NCI-H2171 (cell line): ENCODE data around the gene LIN54.
"Not testable (repeated sequence)": the region's sequence is repeated elsewhere in the genome, so short reads cannot be mapped to it uniquely, and the experiment has no call there.

Source experiments
- DNase-seq: peaks from one replicate; lab custom pipeline; 2025; lab: John Stamatoyannopoulos, UW

LIN54 gene

GRCh38 chr4:83012200-83012686 lies 1.6 kb upstream of the LIN54 start:
- DNase-seq: no peak

DNA sequence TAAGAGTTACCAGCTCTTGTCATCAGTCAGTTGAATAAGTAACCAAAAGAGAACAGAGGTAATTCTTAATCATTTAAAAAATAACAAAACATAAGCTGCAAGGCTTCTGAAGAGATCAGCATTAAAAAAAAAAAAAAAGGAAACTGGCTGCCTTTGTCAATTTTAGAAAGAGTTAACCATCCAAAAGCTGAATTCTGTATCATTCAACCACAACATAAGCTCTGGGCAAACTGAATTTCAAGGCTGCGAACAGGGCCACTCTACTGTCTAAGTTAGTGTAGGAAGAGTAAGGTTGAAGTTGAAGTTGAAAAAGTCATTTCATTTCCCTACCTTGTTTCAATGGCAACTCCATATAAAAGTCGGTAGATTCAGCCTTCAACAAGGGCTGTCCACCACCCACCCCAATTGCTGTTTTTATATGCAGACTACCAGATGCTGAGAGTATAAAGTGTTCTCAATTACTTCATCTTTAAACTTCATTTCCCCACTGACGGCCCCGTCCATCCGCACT lies 1.1 kb upstream of the LIN54 start:
- DNase-seq: no peak

GRCh38 chr4:83010111-83010521 lies 507 bp downstream of the LIN54 start:
- no peak for DNase-seq

- DNase-seq: no peak
Observed at GRCh38 chr4:83009529-83009928, 1.1 kb downstream of the LIN54 start.

- not testable (repeated sequence) for DNase-seq
Observed at GRCh38 chr4:83003044-83003791, 7.4 kb downstream of the LIN54 start.

DNA sequence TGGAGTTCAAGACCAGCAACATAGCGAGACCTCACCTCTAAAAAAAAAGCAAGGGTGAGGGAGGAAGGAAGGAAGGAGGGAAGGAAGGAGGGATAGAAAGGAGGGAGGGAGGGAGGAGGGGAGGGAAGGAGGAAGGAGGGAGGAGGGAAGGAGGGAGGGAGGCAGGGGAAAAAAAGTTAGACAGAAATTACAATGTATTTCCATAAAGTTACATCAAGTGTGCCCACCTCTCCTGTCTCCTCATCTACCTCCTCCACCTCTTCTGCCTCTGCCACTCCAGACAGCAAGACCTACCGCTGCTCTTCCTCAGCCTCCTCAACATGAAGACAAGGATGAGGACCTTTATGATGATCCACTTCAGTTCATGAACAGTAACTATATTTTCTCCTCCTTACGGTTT lies 8.3 kb downstream of the LIN54 start:
- no peak for DNase-seq

DNA sequence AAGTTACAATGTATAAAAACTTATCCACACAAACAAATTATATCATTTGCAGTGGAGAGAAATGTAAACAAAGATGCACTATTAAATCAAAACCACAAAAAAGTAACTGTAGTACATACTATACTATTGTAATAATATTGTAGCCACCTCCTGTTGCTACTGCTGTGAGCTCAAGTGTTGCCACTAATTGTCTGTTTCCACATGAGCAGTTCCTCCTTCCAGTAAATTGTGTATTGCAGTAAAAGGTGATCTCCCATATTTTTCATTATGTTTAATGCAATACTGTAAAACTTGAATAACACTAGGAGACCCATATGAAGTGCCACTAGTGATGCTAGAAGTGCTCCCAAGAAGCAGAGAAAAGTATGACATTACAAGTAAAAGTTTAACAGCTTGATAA lies 11.7 kb downstream of the LIN54 start:
- DNase-seq: no peak

DNA sequence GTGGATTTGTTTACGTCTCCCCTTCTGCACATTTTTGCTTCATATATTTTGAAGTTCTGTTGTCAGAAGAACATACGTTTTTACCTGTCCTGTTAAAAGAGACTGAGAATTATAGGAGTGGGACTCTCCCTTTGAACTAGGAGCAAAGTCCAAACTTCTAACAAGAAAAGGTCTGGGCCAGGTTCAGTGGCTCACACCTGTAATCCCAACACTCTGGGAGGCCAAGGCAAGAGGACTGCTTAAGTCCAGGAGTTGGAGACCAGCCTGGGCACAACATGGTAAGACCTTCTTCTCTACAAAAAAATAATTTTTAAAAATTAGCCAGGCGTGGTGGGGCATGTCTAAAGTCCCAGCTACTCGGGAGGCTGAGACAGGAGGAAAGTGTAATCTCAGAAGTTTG lies 15.8 kb downstream of the LIN54 start:
- no peak for DNase-seq

DNA sequence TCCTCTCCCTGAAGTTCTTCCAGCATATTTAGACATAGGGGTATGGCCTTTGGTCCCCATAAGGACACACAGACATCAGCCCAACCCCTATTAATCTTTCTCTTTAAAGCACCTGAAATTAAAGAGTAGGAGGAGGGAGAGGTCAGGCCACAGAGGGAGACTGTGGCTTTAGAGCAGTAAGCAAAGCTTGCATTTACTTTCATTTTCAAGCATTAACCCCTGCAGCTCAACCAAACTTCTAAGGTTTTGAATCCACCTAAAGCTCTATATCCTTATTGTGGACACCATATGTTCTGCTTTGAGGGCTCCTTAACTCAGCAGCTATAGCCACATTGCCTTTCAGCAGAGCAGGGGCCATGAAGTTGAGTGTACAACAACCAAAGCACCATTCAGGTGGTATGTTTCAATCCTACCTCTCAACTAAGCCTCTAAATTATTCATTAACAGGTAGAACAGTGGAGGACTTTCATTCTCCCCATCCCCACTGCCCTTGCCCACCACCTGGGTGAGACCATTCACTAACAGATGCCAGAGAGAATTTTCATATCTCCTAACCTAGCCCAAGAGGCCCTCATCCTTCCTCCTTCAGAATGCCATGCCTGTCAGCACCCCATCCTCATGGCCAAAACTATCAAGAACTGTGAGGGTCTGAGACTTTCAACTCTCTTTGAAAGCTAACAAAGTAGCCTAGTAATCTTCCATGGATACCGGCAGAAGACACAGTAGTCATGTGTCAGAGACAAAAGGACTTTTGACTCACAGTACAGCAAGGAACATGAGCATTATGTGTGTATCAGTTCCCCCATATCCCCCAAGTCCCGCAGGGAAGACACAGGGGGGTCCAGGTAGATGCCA lies 20.8 kb downstream of the LIN54 start:
- no peak for DNase-seq

- no peak for DNase-seq
Observed at GRCh38 chr4:82988323-82988832, 22.2 kb downstream of the LIN54 start.

DNA sequence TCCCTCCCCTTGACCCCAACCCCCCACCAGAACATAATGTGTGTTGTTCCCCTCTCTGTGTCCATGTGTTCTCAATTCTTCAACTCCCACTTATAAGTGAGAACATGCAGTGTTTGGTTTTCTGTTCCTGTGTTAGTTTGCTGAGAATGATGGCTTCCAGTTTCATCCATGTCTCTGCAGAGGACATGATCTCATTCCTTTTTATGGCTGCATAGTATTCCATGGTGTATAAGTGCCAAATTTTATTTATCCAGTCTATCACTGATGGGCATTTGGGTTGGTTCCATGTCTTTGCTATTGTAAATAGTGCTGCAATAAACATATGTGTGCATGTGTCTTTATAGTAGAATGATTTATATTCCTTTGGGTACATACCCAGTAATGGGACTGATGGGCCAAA lies 23.1 kb downstream of the LIN54 start:
- not testable (repeated sequence) for DNase-seq

GRCh38 chr4:82984459-82984858 lies 26.2 kb downstream of the LIN54 start:
- DNase-seq: no peak

DNA sequence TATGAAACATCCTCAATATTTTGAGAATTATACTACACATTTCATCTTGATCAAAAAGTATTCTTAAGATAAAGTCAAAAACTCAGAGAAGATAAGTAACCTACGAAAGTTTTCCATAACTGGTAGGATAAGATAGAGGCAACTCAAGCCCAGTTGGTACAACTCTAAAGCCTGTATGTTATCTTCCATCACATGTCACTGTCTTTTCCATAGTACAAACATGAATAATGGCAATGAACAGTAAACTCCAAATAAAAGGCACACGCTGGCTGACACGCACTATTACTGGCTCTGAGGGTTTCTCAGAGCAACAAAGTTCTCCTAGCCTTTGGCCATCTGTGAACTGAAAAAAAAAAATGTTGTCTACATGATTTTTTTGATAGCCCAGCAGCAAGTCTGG lies 27.2 kb downstream of the LIN54 start:
- no peak for DNase-seq

DNA sequence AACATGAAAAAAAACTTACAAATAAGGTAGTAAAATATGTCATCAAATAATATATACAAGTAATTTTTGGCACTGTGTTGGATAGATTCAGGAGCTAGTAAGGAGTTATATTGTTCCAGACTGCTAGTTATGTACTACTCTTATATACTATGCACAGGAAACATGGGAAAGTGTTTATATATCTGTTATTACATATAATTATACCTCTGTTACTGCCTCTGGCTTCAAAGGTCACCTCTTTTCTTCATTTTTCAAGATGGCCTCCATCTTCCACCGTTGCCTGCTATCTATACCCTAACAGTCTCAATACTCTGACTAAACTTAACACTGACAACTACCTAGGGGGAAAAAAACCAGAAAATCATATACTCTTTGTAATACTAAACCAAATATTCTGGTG lies 29.5 kb downstream of the LIN54 start:
- no peak for DNase-seq

DNA sequence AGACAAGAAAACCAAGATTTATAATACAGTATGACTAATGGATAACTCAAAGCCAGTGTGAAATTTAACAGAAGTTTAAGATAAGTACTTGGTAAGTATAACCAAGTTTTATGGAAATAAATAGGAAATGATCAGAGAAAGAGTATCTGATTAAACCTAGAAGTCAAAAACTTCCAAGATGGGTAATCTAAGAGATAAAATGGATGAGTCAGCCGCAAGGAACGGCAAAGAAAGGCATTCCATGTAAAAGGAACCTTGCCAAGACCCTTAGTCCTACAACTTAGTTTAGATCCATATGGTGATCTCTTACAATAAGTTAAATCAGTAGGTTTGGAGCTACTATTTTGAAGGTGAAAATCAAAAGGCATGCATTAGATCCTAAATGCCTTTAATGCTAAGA lies 34.8 kb downstream of the LIN54 start:
- DNase-seq: no peak

DNA sequence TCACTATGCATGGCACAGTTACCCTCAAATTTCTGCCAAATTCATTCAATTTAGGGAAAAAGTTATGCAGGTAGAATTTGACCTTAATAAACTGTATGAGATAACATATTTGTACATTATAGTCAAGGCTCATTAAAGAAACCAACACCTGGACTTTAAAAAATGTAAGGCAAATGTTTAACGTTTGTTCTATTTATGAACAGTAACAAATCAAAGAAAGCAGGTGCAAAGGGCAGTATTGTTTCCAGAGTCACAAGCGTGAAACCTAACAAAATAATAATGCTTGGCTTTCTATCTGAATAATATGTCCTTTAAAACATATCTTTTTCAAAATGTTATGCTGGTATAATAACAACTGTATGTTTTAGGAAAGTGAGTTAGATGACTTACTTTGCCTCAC lies 41.2 kb downstream of the LIN54 start:
- no peak for DNase-seq

DNA sequence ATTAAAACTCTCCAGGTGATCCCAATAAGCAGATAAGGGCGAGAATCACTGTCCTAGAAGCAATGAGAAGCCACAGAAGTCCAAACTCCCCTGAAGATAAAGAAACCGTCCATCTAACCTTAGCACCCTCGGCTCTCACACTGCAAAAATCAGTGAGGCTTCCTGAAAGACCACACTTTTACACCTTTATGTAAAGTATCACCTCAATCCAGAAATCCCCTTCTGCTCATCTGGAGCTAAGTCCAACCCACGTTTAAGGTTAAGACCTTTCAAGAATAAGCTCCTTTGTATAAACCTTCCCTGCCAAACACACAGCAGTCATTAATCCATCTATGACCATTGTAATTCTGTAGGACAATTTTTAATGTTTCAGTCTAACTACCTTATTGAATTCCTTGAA lies 41.7 kb downstream of the LIN54 start:
- DNase-seq: no peak

- no peak for DNase-seq
Observed at GRCh38 chr4:82965763-82966162, 44.9 kb downstream of the LIN54 start.

DNA sequence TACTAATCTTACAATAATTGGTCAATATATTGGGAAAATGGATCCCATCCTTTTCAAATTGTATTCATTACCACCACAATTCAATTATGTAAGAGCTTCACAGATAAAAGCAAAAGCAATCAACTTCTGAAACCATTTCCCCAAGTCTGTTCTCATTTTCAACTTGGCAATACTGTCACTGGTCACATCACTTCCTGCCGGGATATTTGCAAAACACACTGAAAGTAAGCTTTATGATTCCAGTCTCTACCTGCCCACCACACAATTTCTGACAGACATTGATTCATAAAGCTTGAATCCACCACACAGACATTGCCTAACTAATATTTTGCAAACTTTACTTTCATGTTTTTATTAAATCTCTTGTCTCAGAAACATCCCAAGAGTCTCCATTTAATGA lies 53.6 kb downstream of the LIN54 start:
- DNase-seq: no peak

DNA sequence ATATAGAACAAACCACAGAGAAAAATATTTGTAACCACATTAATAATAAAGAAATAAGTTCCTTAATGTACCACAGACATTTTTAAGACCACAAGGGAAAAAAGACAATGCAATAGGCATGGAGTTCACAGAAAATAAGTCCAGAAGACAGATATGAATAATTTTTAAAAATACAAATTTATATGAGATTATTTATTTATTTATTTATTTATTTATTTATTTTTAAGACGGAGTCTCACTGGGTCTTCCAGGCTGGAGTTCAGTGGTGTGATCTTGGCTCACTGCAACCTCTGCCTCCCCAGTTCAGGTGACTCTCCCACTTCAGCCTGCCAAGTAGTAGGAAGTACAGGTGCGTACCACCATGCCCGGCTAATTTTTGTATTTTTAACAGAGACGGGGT lies 56.4 kb downstream of the LIN54 start:
- no peak for DNase-seq

- DNase-seq: no peak
Observed at GRCh38 chr4:82951196-82951595, 59.4 kb downstream of the LIN54 start.

DNA sequence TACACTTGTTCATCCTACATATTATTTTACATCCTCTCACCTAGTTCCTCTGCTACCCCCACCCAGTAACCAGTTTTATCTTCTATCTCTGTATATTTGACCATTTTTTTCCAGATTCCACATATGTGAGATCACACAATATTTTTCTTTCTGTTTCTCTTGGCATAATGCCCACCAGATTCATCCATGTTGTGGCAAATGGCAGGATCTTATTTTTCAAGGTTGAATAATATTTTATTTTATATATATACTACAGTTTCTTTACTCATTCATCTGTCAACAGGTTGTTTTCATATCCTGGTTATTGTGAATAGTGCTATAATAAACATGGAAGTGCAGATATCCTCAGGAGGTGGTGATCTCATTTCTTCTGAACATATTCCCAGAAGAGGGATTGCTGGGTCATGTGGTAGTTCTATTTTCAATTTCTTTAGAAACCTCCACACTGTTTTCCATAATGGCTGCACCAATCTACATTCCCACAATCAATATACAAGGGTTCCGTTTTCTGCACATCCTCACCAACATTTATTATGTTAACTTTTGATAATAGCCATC lies 61.9 kb downstream of the LIN54 start:
- no peak for DNase-seq

- DNase-seq: no peak
Observed at GRCh38 chr4:82947498-82947897, 63.1 kb downstream of the LIN54 start.
